HT-29 (cell line): ENCODE results near the gene SMIM10L2A. TPM values are rescaled to one million over a fixed set of nuclear protein-coding genes. Genes with fewer than 3 reads are reported as not detected.
"Not testable (repeated sequence)": the region's sequence is repeated elsewhere in the genome, so short reads cannot be mapped to it uniquely, and the experiment has no call there.

Experiments
- DNase-seq: peaks from one replicate; pipeline ENCODE4 v3.0.0-alpha.2; 2015; ENCODE audit warnings: low spot score
- total RNA-seq: library from RNA; depleted of rRNA; stranded (reverse); fragments of >200 nt; shearing (Covaris generic); gene quantifications from 2 replicates; pipeline ENCODE4 v1.2.3, GENCODE V29; 2014; rRNA removed

The SMIM10L2A gene
- 0.03 and 0.08 TPM in 2 replicates for total RNA-seq

DNA sequence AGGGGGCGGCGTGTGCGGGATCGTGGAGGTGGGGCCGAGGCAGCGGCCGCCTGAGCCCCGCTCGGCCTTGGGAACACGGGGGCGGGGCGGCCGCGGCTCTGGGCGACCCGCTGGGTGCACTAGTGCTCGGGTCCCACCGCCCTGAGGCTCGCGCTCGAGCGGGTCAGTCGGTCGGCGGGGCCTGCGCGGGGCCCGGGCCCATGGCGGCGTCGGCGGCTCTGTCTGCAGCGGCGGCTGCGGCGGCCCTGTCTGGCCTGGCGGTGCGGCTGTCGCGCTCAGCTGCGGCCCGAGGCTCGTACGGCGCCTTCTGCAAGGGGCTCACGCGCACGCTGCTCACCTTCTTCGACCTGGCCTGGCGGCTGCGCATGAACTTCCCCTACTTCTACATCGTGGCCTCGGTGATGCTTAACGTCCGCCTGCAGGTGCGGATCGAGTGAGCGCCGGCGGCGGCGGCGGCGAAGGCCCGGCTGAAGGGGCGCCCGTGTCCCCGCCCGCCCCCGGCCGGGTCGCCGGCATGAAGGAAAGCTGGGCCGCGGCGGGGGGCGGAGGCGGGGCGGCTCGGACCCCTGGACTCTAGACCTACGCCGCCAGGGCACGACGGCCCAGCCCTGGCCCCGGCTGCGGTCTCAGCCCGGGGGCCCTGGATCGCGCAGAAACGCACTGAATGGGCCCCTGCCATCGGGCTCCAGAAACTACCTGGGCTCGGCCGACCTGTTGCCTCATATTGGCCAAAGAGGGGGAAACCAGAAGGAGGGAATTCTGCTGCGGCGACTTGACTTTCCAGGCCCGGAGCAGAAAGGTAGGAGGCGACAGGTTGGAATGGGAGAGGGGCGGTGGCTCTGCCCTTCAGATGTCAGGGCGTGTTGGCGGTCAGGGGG lies at the start of gene SMIM10L2A:
Gene SMIM10L2A, plus strand, starts transcription at position 13 of the 878 bp plus-strand sequence. Its CDS starts 188 bp downstream, at position 201.
- DNase-seq: no peak

DNA sequence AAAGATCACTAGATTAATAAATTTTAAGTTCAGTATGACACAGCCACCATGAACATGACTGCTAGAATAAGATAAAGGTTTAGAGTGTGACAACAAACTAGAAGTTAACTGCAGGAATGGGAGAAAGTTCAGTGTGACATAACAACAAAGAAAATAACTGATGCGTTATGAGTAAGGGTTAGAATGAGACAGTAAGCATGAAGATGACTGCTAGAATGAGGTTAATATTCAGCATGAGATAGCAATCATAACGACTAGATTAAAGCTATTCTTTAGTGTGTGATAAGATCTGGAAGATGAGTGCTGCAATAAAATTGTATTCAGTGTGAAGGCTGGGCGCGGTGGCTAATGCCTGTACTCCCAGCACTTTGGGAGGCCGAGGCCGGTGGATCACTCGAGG lies 48.4 kb upstream of the SMIM10L2A start:
- DNase-seq: no peak

GRCh38 chrX:135382260-135382659 lies 39.5 kb upstream of the SMIM10L2A start:
- no peak for DNase-seq

GRCh38 chrX:135383249-135383648 lies 38.5 kb upstream of the SMIM10L2A start:
- no peak for DNase-seq

- no peak for DNase-seq
Observed at GRCh38 chrX:135384161-135384836, 37.4 kb upstream of the SMIM10L2A start.

GRCh38 chrX:135388841-135389240 lies 32.9 kb upstream of the SMIM10L2A start:
- DNase-seq: no peak

- DNase-seq: no peak
Observed at GRCh38 chrX:135389243-135389642, 32.5 kb upstream of the SMIM10L2A start.

- DNase-seq: peak; percentile 53
Observed at GRCh38 chrX:135389717-135390116, 32.0 kb upstream of the SMIM10L2A start.

DNA sequence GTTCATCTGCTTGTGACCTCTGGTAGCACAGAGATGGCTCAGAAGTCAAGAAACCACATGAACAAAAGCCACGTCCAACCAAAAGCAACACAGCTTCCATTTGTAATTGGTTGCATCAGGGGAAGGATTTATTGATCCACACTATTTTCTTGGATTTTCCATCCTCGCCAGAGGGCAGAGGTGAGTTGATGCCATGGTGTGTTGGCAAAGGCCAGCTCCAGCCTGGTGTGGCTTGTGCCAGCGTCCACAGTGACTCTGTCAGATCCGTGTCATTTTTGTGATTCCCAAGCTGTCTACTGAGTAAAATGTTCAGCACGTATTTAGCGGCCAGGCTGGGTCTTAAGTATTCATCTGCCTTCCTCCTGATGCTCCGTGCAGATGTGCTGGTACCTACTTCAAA lies 30.0 kb upstream of the SMIM10L2A start:
- no peak for DNase-seq

GRCh38 chrX:135393051-135393450 lies 28.7 kb upstream of the SMIM10L2A start:
- DNase-seq: no peak

- DNase-seq: no peak
Observed at GRCh38 chrX:135395064-135395463, 26.7 kb upstream of the SMIM10L2A start.

DNA sequence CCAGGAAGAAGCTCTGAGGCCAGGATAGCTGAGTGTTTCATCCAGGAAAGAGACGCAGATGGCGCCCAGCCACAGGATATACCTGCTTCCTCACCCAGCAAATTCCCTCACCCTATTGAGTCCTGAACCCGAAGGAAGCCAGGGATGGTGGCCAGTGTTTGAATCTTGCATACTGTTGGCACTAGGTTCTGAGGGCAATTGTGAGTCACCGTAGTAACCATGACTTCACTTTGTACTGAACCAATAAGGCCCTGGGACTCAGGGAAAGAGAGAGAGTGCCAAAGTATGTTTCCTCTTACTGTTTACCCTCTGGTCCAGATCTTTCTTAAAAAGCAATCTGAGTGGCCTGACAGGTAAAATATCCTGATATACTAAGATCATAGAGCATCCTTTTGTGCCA lies 25.6 kb upstream of the SMIM10L2A start:
- peak; percentile 7 for DNase-seq

DNA sequence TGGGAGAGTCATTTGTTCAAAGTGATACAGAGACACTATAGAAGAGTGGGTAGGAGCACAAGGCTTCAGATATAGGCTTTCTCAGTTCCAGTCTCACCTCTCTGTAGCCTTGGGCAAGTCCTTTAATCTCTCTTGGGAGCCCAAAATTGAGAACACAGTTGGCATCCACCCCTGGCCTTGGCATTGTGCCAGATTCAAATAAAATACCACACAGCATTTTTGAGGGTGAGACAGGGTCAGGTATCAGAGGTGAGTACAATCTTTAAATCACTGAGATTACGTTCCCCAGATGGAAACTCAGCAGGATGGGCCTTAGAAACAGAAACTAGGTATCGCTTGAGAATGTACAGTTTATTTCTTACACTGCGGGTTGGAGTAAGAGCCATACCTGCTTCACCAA lies 25.2 kb upstream of the SMIM10L2A start:
- no peak for DNase-seq

DNA sequence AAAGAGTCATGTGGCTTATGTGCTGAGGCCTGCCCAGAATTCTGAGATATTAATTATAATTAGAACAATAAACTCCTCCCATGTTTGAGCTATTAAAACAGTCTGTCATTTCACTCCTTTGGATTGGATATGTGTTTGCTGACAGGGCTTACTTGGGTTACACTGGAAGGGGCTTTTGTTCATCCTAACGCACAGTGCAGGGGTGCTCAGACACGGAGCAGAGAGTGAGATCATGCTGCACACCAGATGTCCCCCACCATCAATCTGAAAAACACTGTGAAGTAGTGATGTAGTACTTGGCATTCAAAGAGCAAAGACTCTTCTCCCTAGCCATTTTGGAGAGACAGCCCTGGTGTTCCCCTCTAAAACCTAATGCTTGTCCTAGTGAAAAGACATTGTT lies 24.1 kb upstream of the SMIM10L2A start:
- no peak for DNase-seq

DNA sequence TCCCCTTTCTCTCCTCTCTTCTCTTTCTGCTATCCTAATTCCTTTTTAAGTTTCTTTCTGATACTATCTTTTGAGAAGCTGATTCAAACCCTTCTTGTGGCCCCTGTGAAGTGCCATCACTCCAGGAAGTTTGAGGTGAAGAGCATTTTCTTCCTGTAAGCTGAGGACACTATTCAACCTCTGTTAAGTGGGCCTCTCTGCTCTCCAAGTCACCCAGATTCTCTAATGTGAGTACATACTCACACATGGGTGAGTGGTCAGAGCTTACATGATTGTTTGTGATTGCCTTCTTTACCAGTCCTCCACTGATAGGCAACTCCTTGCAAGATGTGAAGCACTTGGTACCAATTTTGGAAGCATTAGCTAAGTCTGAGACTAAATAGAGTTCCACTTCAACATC lies 18.4 kb upstream of the SMIM10L2A start:
- DNase-seq: no peak

DNA sequence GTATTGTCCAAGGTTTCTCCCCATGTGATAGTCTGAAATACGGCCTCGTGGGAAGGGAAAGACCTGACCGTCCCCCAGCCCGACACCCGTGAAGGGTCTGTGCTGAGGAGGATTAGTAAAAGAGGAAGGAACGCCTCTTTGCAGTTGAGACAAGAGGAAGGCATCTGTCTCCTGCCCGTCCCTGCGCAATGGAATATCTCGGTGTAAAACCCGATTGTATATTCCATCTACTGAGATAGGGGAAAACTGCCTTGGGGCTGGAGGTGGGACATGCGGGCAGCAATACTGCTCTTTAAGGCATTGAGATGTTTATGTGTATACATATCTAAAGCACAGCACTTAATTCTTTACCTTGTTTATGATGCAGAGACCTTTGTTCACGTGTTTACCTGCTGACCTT lies 15.3 kb upstream of the SMIM10L2A start:
- DNase-seq: not testable (repeated sequence)

DNA sequence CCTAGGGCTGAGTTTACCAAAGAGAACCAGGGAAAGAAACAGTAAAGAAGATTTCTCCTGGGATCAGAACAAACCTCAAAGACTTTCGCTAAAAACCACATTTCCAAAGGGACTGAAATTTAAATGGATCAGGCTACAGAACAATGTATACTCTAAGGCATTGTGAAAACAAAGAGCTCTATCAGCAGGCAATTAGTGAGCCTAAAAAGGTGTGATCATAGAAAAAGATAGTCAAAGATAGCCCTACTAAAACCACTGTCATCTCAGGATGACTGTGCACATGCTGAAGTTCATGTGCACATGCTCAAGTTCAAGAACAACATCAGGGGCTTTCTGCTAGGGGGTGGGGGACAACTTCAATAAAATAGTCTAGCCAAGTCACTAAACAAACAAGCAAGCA lies 12.9 kb upstream of the SMIM10L2A start:
- DNase-seq: no peak

DNA sequence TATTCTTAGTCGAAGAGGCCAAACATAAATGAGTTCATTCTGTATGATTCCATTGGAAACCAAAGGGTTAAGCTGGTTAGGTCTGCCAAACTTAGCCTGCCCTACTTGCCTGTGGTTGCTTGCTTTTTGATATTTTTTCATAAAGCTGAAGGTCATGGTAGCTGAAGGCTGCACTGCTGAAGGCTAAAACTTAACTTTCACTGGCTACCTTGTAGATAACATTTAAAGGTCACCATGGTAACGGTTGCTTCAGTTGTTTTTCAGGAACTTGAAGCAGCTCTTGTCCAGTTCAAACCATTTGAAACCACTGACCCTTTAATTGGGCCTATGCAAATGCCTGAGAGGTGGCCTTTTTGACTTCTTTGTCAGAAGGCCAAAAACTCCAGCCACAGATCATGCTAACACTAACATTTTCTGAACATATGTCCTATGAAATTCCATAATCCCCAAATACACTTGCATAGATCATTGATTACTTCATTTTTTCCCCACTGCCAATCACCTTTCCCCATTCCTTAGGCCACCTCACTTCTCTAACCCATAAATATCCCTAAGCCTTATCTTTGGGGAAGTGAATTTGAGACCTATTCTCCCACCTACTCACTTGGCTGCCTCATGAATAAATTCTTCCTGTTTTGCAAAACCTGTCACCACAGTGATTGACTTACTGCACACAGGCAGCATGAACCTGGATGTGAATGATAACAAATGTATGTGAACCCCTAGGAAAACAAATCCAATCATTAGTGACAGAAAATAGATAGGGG lies 10.7 kb upstream of the SMIM10L2A start:
- DNase-seq: no peak

DNA sequence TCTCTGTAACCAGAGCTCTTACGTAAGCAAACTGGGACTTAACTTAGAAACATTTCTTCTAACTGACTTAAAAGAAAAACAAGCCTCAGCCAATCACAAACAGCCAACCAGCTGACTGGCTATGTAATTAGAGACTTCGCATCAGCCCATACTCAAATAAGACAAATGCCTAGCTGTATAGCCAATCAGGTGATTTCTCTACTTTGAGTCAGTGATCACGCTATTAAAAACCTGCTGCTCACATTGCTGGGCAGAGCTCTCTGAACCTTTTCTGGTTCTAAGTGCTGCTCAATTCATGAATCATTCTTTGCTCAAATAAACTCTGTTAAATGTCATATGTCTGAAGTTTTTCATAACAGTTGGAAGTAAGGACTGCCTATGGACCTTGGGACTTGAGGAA lies 9.9 kb upstream of the SMIM10L2A start:
- no peak for DNase-seq

DNA sequence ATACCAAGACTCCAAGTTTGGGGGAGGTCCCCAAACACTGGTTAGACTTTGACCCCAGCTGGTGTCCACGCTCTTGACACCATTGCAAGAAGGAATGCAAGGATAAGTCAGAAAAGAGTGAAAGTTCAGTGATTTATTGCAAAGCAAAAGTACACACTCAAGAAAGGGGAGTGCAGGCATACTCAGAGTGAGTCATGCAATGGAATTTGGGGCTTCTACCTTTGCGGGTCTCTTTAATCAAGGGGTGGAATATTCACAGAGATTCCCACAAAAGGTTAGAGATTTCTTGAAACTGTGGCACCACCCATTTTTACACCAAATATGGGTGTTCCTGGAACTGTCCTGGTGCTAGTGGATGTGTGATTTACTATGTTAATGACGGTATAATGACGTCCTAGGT lies 5.2 kb upstream of the SMIM10L2A start:
- DNase-seq: peak; percentile 27

DNA sequence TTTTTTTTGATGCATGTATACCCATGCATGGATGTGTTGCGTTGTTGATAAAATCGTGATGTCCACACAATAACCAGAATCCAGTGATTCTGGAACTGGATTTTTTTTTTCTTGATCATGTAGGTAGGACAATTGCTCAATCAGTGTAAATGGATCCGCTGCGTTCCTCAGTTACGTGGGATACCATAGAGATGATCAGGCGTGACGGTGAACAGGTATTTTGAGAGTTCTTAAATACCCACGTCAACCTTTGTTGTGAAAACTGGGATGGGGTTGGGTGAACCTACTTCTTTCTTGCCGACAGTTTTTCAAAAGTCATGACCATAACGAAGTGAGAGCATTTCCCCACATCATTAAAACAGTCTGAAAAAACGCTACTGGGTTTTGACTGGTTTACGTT lies 913 bp upstream of the SMIM10L2A start:
- DNase-seq: no peak

DNA sequence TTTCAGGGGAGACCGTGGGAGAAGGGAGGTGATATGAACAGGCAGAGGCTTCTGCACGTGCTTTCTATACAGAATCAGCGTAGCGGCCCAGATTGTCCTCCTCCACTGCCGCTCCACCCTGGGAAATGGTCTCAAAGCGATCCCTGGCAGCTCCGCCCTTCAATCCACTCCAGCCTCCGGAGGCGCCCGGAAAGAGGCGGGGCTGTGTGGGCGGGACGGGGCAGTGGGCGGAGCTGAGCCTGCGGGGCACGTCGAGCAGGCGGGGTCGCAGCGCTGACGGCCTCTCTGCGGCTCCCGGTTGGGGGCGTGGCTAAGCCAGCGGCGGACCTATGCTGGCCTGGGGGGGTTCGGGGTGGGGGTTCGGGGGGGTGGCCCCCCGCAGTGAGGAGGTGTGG lies 210 bp upstream of the SMIM10L2A start:
- peak; percentile 67 for DNase-seq
